Activated CD4-positive, alpha-beta T cell treated with anti-CD3 and anti-CD28 coated beads for 36 hours (primary cell): ENCODE results near the gene ATG7. TPM values are rescaled to one million over a fixed set of nuclear protein-coding genes. Genes with fewer than 3 reads are reported as not detected.

ENCODE experiments used
- ATAC-seq: fragments of 200-7000 bp; cut with Tn5 transposase; one replicate; pipeline ENCODE4 v1.10.0; 2021; ENCODE audit warnings: mild to moderate bottlenecking, moderate library complexity
- CTCF ChIA-PET: fragments of 350-600 bp; sonication (Branson Sonifier 250); formaldehyde crosslinking; loops from one replicate; lab custom pipeline; 2021; ENCODE audit warnings: antibody characterized with exemption; lab: Charles Lee
- POLR2A ChIA-PET: fragments of 350-600 bp; sonication (Branson Sonifier 250); formaldehyde crosslinking; loops from one replicate; lab custom pipeline; 2021; ENCODE audit warnings: antibody characterized with exemption, inconsistent platforms; lab: Charles Lee
- DNase-seq: peaks from one replicate; pipeline ENCODE4 v3.0.0-alpha.2; 2020
- H3K27ac Mint-ChIP-seq: one replicate; pipeline ENCODE4 v1.8.0; 2021; ENCODE audit warnings: mixed read lengths
- H3K27me3 Mint-ChIP-seq: one replicate; pipeline ENCODE4 v1.8.0; 2021; ENCODE audit warnings: mixed read lengths
- H3K36me3 Mint-ChIP-seq: one replicate; pipeline ENCODE4 v1.8.0; 2021; ENCODE audit warnings: low read depth, mixed read lengths
- H3K4me1 Mint-ChIP-seq: one replicate; pipeline ENCODE4 v1.8.0; 2021; ENCODE audit warnings: mixed read lengths
- H3K4me3 Mint-ChIP-seq: one replicate; pipeline ENCODE4 v1.8.0; 2021; ENCODE audit warnings: mild to moderate bottlenecking, moderate library complexity, mixed read lengths
- H3K9me3 Mint-ChIP-seq: one replicate; pipeline ENCODE4 v1.8.0; 2021; ENCODE audit warnings: low read depth, mixed read lengths
- intact Hi-C, 2 experiments: fragments of 100-400 bp; cut with DNase I in 1 of 2; cut with micrococcal nuclease in 1 of 2; formaldehyde crosslinking; loops; one replicate each; pipeline versions ENCODE4 v1.14.2 to v1.15.1; 2022 to 2024; cut with DNase I, micrococcal nuclease
- total RNA-seq, 2 experiments: library from RNA; stranded (reverse); gene quantifications; one replicate each; pipeline ENCODE4 v1.2.3, GENCODE V29; 2021

Gene ATG7
- total RNA-seq, 2 experiments from 2014 or later: 31.6 to 34.5 TPM

GRCh38 chr3:11291808-11292207, 19.6 kb downstream of the ATG7 start:
- no peaks in the 10 kb centered on the region for H3K27me3 Mint-ChIP-seq
- no peaks in the 10 kb centered on the region for H3K9me3 Mint-ChIP-seq
- CTCF ChIA-PET: interaction anchor here (0.6 to 1.4 kb wide), 4 partner anchors 15 to 82 kb away, joined by 3 to 4 read pairs (median 4); partner anchors contain the start of gene ATG7
- peaks cover 55% of the 10 kb centered on the region for H3K4me1 Mint-ChIP-seq
- H3K36me3 Mint-ChIP-seq: peaks cover 40% of the 10 kb centered on the region
- intact Hi-C loops: loop anchor here (2.0 kb wide), 2 partner anchors 19 to 53 kb away; partner anchors contain the start of gene ATG7 (in 1 of the 2)
- peak overlapping the region; percentile 83 for H3K27ac Mint-ChIP-seq
- no peak for ATAC-seq
- no peak overlapping the region for H3K4me3 Mint-ChIP-seq
- no peak for DNase-seq
- POLR2A ChIA-PET: no interaction called here

- ChIA-PET POLR2A (interaction anchor here (0.9 kb wide), 1 partner anchor 54 kb away, joined by 4 read pairs; no protein-coding TSS in a partner anchor), CTCF (interaction anchor here (1.0 to 1.3 kb wide), 2 partner anchors 9 to 39 kb away, joined by 3 read pairs; no protein-coding TSS in a partner anchor)
Observed at GRCh38 chr3:11297126-11297525, 24.9 kb downstream of the ATG7 start.

GRCh38 chr3:11300970-11301369, 28.8 kb downstream of the ATG7 start:
- DNase-seq (no peak), ATAC-seq (peak; percentile 55)
- peak overlapping the region; percentile 38 for H3K27ac Mint-ChIP-seq
- H3K36me3 Mint-ChIP-seq: peaks cover 54% of the 10 kb centered on the region
- H3K4me3 Mint-ChIP-seq: no peak overlapping the region
- peaks cover 18% of the 10 kb centered on the region for H3K4me1 Mint-ChIP-seq
- ChIA-PET POLR2A (no interaction called here), CTCF (no interaction called here)
- H3K27me3 Mint-ChIP-seq: no peaks in the 10 kb centered on the region
- intact Hi-C loops: no loop called here
- no peaks in the 10 kb centered on the region for H3K9me3 Mint-ChIP-seq

More at GRCh38 chr3:11297126-11297525, 24.9 kb downstream of the ATG7 start:
- Mint-ChIP-seq H3K4me3 (no peak overlapping the region), H3K9me3 (no peaks in the 10 kb centered on the region), H3K4me1 (peaks cover 12% of the 10 kb centered on the region), H3K36me3 (peaks cover 40% of the 10 kb centered on the region), H3K27me3 (no peaks in the 10 kb centered on the region), H3K27ac (no peak overlapping the region)
- intact Hi-C loops: no loop called here
- no peak for DNase-seq
- ATAC-seq: no peak

DNA sequence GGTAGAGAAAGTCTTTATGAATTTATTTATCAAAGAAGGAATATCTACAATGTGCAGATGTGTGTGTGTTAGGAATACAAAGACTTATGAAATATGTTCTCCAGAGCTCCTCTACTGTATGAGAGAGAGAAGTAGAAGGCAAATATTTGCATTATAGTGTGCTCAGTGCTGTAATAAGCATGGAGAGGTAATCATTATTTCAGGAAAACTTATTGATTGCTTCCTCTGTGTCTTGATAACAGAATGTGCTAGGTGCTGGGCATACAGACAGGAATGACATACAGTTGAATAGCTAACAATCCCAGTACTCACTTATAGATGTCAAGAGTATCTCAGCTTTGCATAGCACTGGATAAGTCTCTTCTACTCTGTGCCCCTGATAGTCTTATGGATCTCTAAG, 30.2 kb downstream of the ATG7 start:
- DNase-seq (no peak), ATAC-seq (no peak)
- Mint-ChIP-seq H3K9me3 (no peaks in the 10 kb centered on the region), H3K27ac (no peak overlapping the region), H3K4me3 (no peak overlapping the region), H3K36me3 (peaks cover 60% of the 10 kb centered on the region), H3K4me1 (peaks cover 33% of the 10 kb centered on the region), H3K27me3 (no peaks in the 10 kb centered on the region)
- POLR2A ChIA-PET: no interaction called here
- intact Hi-C loops: no loop called here
- CTCF ChIA-PET: interaction anchor here (0.6 to 1.2 kb wide), 4 partner anchors 17 to 242 kb away, joined by 3 to 4 read pairs (median 4); no protein-coding TSS in a partner anchor

DNA sequence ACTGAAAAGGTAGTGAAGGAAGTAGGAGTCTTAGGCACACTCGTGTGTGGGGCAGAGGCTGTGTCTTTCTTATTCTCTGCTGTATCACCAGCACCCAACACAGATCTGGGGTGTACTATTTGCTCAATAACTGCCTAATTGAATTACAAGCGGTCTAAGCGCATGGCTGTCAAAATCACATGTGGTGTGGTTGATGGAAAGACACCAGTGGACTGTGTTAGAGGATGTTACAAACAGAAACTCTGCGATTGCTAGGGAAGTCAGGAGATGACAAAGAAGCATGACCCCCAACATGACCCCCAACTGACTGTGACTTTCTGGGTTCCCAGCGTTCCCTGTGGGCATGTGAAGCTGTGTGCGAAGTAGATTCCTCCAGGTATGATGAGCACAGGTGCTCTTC, 32.0 kb downstream of the ATG7 start:
- no peaks in the 10 kb centered on the region for H3K27me3 Mint-ChIP-seq
- intact Hi-C loops: no loop called here
- peaks cover 67% of the 10 kb centered on the region for H3K36me3 Mint-ChIP-seq
- no peak for ATAC-seq
- peaks cover 34% of the 10 kb centered on the region for H3K4me1 Mint-ChIP-seq
- no peak for DNase-seq
- H3K9me3 Mint-ChIP-seq: no peaks in the 10 kb centered on the region
- CTCF ChIA-PET: no interaction called here
- no peak overlapping the region for H3K27ac Mint-ChIP-seq
- H3K4me3 Mint-ChIP-seq: no peak overlapping the region
- POLR2A ChIA-PET: no interaction called here

GRCh38 chr3:11305509-11305908, 33.3 kb downstream of the ATG7 start:
- Mint-ChIP-seq H3K36me3 (peaks cover 63% of the 10 kb centered on the region), H3K27me3 (no peaks in the 10 kb centered on the region), H3K27ac (peak overlapping the region; percentile 5), H3K9me3 (no peaks in the 10 kb centered on the region), H3K4me1 (peaks cover 32% of the 10 kb centered on the region), H3K4me3 (no peak overlapping the region)
- intact Hi-C loops: no loop called here
- CTCF ChIA-PET: no interaction called here
- DNase-seq (no peak), ATAC-seq (no peak)
- POLR2A ChIA-PET: no interaction called here

GRCh38 chr3:11306817-11307589, 34.8 kb downstream of the ATG7 start:
- H3K36me3 Mint-ChIP-seq: peaks cover 60% of the 10 kb centered on the region

DNA sequence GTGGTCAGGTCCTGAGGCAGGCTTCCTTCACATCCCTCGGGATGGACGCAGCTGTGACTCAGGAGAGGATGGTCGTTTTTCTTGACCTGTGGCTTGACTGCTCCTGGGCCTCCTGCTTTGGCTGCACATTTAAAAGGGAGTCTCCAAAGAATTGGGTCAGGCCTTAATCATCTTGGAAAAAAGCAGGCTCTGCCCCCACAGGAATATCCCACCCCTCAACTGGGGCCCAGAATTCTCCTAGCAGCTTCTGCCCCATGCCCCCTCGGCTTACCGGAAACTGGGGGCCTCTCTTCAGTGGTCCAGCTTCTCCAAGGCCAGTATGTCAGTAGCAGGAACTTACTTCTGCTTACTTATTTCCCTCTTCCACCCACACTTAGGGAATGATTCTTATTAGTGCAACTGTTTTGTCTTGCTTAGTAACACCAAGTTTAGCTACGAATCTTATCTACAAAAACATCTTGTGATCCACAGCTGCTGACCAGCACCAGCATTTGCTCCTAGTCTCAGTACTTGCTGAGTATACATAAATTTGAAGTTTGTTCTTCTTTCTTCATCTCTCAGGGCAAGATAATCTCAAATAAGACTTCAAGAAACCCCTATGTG, 35.7 kb downstream of the ATG7 start:
- H3K27ac Mint-ChIP-seq: peak overlapping the region; percentile 48
- no peak overlapping the region for H3K4me3 Mint-ChIP-seq
- ChIA-PET CTCF (no interaction called here), POLR2A (no interaction called here)
- peaks cover 56% of the 10 kb centered on the region for H3K36me3 Mint-ChIP-seq
- H3K27me3 Mint-ChIP-seq: no peaks in the 10 kb centered on the region
- no peaks in the 10 kb centered on the region for H3K9me3 Mint-ChIP-seq
- H3K4me1 Mint-ChIP-seq: peaks cover 26% of the 10 kb centered on the region
- ATAC-seq (no peak), DNase-seq (no peak)
- intact Hi-C loops: no loop called here

More at GRCh38 chr3:11306817-11307589, 34.8 kb downstream of the ATG7 start:
- POLR2A ChIA-PET: interaction anchor here (0.7 kb wide), 2 partner anchors 35 to 1062 kb away, joined by 3 to 5 read pairs; partner anchors contain the start of gene ATG7
- intact Hi-C loops: no loop called here
- Mint-ChIP-seq H3K9me3 (no peaks in the 10 kb centered on the region), H3K4me1 (peaks cover 26% of the 10 kb centered on the region), H3K4me3 (no peak overlapping the region), H3K27ac (peak overlapping the region; percentile 55), H3K27me3 (no peaks in the 10 kb centered on the region)
- CTCF ChIA-PET: interaction anchor here (0.9 to 1.5 kb wide), 5 partner anchors 16 to 284 kb away, joined by 3 to 5 read pairs (median 4); no protein-coding TSS in a partner anchor
- ATAC-seq (peak; percentile 92), DNase-seq (peak; percentile 48)

DNA sequence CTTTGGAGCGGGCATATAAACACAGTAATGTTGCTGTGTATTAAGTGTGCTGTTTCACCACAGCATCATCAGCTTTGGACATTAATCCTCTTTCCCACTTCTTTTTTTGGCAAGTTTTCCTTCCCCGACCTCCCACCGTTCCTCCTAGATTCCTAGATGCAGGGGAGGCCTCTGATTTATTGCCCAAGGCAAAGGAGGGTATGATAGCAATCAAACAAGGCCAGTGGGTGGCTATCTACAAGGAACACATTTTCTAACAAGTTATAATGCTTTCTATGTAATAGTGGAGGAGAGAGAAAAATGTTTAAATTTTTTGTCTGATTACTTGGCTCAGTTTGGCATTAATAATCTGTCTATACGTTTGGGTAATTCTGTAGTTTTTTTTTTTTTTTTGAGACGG, 38.1 kb downstream of the ATG7 start:
- Mint-ChIP-seq H3K9me3 (no peaks in the 10 kb centered on the region), H3K4me3 (no peak overlapping the region), H3K36me3 (peaks cover 51% of the 10 kb centered on the region), H3K27me3 (no peaks in the 10 kb centered on the region), H3K4me1 (peaks cover 21% of the 10 kb centered on the region), H3K27ac (no peak overlapping the region)
- no peak for DNase-seq
- ChIA-PET CTCF (no interaction called here), POLR2A (no interaction called here)
- intact Hi-C loops: no loop called here
- no peak for ATAC-seq

DNA sequence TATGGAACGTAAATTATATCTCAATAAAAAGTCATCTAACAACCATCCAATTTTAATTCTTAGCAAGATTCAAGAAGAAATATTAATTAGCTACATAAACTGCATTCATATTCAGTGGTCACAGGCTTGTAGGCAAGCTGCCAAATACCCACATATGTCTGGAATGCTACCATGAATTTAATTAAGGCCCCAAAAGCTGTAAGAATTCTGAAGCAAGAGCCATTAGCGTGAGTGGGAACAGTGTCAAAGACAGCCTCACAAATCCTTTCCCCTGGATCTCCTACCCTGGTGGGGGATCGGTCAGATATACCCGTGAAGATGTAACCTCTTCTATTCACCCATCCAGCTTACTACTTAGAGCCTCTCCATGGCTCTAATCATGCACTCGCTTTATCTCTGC, 40.0 kb downstream of the ATG7 start:
- no peak for ATAC-seq
- H3K36me3 Mint-ChIP-seq: peaks cover 54% of the 10 kb centered on the region
- intact Hi-C loops: no loop called here
- no peak for DNase-seq
- H3K27me3 Mint-ChIP-seq: no peaks in the 10 kb centered on the region
- peaks cover 4% of the 10 kb centered on the region for H3K4me1 Mint-ChIP-seq
- H3K9me3 Mint-ChIP-seq: no peaks in the 10 kb centered on the region
- ChIA-PET POLR2A (no interaction called here), CTCF (interaction anchor here (1.4 to 1.6 kb wide), 2 partner anchors 21 to 22 kb away, joined by 3 to 4 read pairs; no protein-coding TSS in a partner anchor)
- H3K27ac Mint-ChIP-seq: no peak overlapping the region
- no peak overlapping the region for H3K4me3 Mint-ChIP-seq

DNA sequence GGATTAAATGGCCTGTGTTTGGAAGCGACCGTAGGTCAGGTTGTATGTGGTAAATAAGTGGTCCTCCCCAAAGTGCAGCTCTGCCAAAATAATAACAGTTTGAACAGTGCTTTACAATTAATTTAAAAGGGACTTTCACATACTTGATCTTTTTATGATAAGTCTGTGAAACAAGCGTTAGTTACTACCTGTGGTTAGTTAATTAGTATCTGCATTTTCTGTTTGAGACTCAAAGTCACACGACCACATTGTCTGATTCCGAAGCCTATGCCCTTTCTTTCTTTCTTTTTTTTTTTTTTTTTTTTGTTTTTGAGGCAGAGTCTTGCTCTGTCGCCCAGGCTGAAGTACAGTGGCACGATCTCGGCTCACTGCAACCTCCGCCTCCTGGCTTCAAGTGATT, 45.1 kb downstream of the ATG7 start:
- Mint-ChIP-seq H3K27me3 (no peaks in the 10 kb centered on the region), H3K36me3 (peaks cover 53% of the 10 kb centered on the region), H3K9me3 (no peaks in the 10 kb centered on the region), H3K4me3 (no peak overlapping the region), H3K27ac (no peak overlapping the region), H3K4me1 (no peaks in the 10 kb centered on the region)
- intact Hi-C loops: no loop called here
- ChIA-PET CTCF (no interaction called here), POLR2A (no interaction called here)
- ATAC-seq (no peak), DNase-seq (no peak)
